ENCODE data around the gene TPCN2. TPM values are rescaled to one million over a fixed set of nuclear protein-coding genes. Genes with fewer than 3 reads are reported as not detected.

The TPCN2 gene
- total RNA-seq, 6 donors from 2014 or later: 12.5 to 61.8 (median 18.8) TPM

GRCh38 chr11:69123593-69124545 is 75.1 kb downstream of the TPCN2 start:
- Histone ChIP-seq H3K27me3 (no peaks in the 10 kb centered on the region), H3K4me3 (peak overlapping the region in 1 of 4 donors; percentile 3), H3K36me3 (no peaks in the 10 kb centered on the region), H3K4me1 (peaks cover 21 to 33% (median 26%) of the 10 kb centered on the region in 4 donors), H3K9me3 (peaks cover 0 to 4% (median 0%) of the 10 kb centered on the region in 4 donors), H3K27ac (peak overlapping the region; percentile 78 to 88 (median 83))
- 75 to 83% methylated on average over 16 to 27 of the region's 27 CpGs for WGBS, 2 donors
- ATAC-seq (ENCODE audit: low FRiP score in 2 of 2) (peak in 1 of 2 donors; percentile 1), DNase-seq (no peak)
- TF ChIP-seq EP300 (IDR thresholded peaks at IDR 0.05) (no peak), POLR2AphosphoS5 (IDR thresholded peaks at IDR 0.05) (no peak), POLR2A (IDR thresholded peaks at IDR 0.05) (no peak)
- TF ChIP-seq, protein P1, sequence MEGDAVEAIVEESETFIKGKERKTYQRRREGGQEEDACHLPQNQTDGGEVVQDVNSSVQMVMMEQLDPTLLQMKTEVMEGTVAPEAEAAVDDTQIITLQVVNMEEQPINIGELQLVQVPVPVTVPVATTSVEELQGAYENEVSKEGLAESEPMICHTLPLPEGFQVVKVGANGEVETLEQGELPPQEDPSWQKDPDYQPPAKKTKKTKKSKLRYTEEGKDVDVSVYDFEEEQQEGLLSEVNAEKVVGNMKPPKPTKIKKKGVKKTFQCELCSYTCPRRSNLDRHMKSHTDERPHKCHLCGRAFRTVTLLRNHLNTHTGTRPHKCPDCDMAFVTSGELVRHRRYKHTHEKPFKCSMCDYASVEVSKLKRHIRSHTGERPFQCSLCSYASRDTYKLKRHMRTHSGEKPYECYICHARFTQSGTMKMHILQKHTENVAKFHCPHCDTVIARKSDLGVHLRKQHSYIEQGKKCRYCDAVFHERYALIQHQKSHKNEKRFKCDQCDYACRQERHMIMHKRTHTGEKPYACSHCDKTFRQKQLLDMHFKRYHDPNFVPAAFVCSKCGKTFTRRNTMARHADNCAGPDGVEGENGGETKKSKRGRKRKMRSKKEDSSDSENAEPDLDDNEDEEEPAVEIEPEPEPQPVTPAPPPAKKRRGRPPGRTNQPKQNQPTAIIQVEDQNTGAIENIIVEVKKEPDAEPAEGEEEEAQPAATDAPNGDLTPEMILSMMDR (IDR thresholded peaks at IDR 0.05): no peak

- no peak overlapping the region for H3K4me3 ChIP-seq
- TF ChIP-seq POLR2A (IDR thresholded peaks at IDR 0.05) (no peak), POLR2AphosphoS5 (IDR thresholded peaks at IDR 0.05) (no peak), EP300 (IDR thresholded peaks at IDR 0.05) (no peak)
- TF ChIP-seq, protein P1 (IDR thresholded peaks at IDR 0.05): no peak
- ATAC-seq (ENCODE audit: low FRiP score in 2 of 2): no peak
- peaks cover 21 to 34% (median 26%) of the 10 kb centered on the region in 4 donors for H3K4me1 ChIP-seq
- H3K9me3 ChIP-seq: no peaks in the 10 kb centered on the region
- H3K36me3 ChIP-seq: no peaks in the 10 kb centered on the region
- H3K27ac ChIP-seq: no peak overlapping the region
- no peaks in the 10 kb centered on the region for H3K27me3 ChIP-seq
- WGBS, 2 donors: 84 to 93% methylated on average over 3 of the region's 3 CpGs
- no peak for DNase-seq
These were observed 77.1 kb downstream of the TPCN2 start for GRCh38 chr11:69125861-69126260.

GRCh38 chr11:69126286-69126685 is 77.6 kb downstream of the TPCN2 start:
- H3K27me3 ChIP-seq: no peaks in the 10 kb centered on the region
- H3K9me3 ChIP-seq: no peaks in the 10 kb centered on the region
- H3K4me3 ChIP-seq: no peak overlapping the region
- H3K36me3 ChIP-seq: no peaks in the 10 kb centered on the region
- DNase-seq: peak in 1 of 2 donors; percentile 20
- no peak overlapping the region for H3K27ac ChIP-seq
- H3K4me1 ChIP-seq: peaks cover 21 to 36% (median 29%) of the 10 kb centered on the region in 4 donors
- no peak for ATAC-seq (ENCODE audit: low FRiP score in 2 of 2)
- TF ChIP-seq POLR2A (IDR thresholded peaks at IDR 0.05) (no peak), POLR2AphosphoS5 (IDR thresholded peaks at IDR 0.05) (no peak), EP300 (IDR thresholded peaks at IDR 0.05) (no peak)
- TF ChIP-seq, protein P1 (IDR thresholded peaks at IDR 0.05): no peak
- WGBS, 2 donors: 92% methylated on average over 12 of the region's 12 CpGs; no CpG with 5 or more reads in 1 of the 2 donors

GRCh38 chr11:69127081-69127850 is 78.5 kb downstream of the TPCN2 start:
- Histone ChIP-seq H3K9me3 (no peaks in the 10 kb centered on the region), H3K36me3 (no peaks in the 10 kb centered on the region), H3K4me1 (peaks cover 24 to 33% (median 32%) of the 10 kb centered on the region in 4 donors), H3K4me3 (no peak overlapping the region), H3K27me3 (no peaks in the 10 kb centered on the region), H3K27ac (no peak overlapping the region)
- DNase-seq (peak in 1 of 2 donors; percentile 77), ATAC-seq (ENCODE audit: low FRiP score in 2 of 2) (no peak)
- no peak for TF ChIP-seq POLR2A (IDR thresholded peaks at IDR 0.05)
- TF ChIP-seq EP300 (IDR thresholded peaks at IDR 0.05): no peak
- no peak for TF ChIP-seq POLR2AphosphoS5 (IDR thresholded peaks at IDR 0.05)
- TF ChIP-seq, protein P1 (IDR thresholded peaks at IDR 0.05): no peak
- WGBS, 2 donors: 76 to 91% methylated on average over 12 to 26 of the region's 26 CpGs

Data from upper lobe of left lung (tissue), 6 donors.